Measurements from ENCODE around the gene FSHB. TPM values are rescaled to one million over a fixed set of nuclear protein-coding genes. Genes with fewer than 3 reads are reported as not detected.

The FSHB gene
- total RNA-seq, 1 experiment from 2014 or later, result not detected

- no TSS peak for BruUV-seq (replicated peaks)
- intact Hi-C loops (cut with micrococcal nuclease; ENCODE audit: unreplicated experiment), result no loop called here
- DNase-seq (ENCODE audit: low read depth, low spot score) (no peak), ATAC-seq (no peak)
- H3K36me3 ChIP-seq (ENCODE audit: control insufficient read depth, insufficient read depth, low read length), result no peaks in the 10 kb centered on the region
- H3K4me1 ChIP-seq (ENCODE audit: control insufficient read depth, insufficient read depth, low read length), result no peaks in the 10 kb centered on the region
- H3K27ac ChIP-seq (ENCODE audit: low read length), result no peak overlapping the region
- no peaks in the 10 kb centered on the region for H3K27me3 ChIP-seq (ENCODE audit: control insufficient read depth, insufficient read depth, low read length)
- TF ChIP-seq CTCF (IDR thresholded peaks at IDR 0.05) (no peak), SIN3A (IDR thresholded peaks at IDR 0.05; ENCODE audit: borderline replicate concordance, insufficient read depth, low read depth, low read length) (no peak), REST (IDR thresholded peaks at IDR 0.05; ENCODE audit: insufficient read depth in 1 of 2, low read depth in 2 of 2, low read length in 1 of 2) (no peak), TCF7L2 (IDR thresholded peaks at IDR 0.05; ENCODE audit: low read depth, low read length) (no peak), POLR2AphosphoS5 (IDR thresholded peaks at IDR 0.05; ENCODE audit: low read depth, low read length) (no peak)
- ChIA-PET POLR2A (no interaction called here), CTCF (no interaction called here)
- H3K4me3 ChIP-seq (ENCODE audit: low read depth in 2 of 2, low read length in 2 of 2), result no peak overlapping the region
- no peaks in the 10 kb centered on the region for H3K9me3 ChIP-seq (ENCODE audit: control insufficient read depth, insufficient read depth, low read depth, low read length)
- in situ Hi-C loops (cut with HindIII; ENCODE audit: low pct_unique_long_range_greater_than_20kb, low sequenced_read_pairs), result no loop called here
Measured at GRCh38 chr11:30245621-30246020, 14.8 kb downstream of the FSHB start.

GRCh38 chr11:30254307-30255298, 23.8 kb downstream of the FSHB start:
- no peak for ATAC-seq
- CTCF ChIA-PET, result no interaction called here
- H3K4me1 ChIP-seq (ENCODE audit: control insufficient read depth, insufficient read depth, low read length), result no peaks in the 10 kb centered on the region
- H3K9me3 ChIP-seq (ENCODE audit: control insufficient read depth, insufficient read depth, low read depth, low read length), result no peaks in the 10 kb centered on the region
- no peaks in the 10 kb centered on the region for H3K27me3 ChIP-seq (ENCODE audit: control insufficient read depth, insufficient read depth, low read length)
- TF ChIP-seq SIN3A (IDR thresholded peaks at IDR 0.05; ENCODE audit: borderline replicate concordance, insufficient read depth, low read depth, low read length) (no peak), POLR2AphosphoS5 (IDR thresholded peaks at IDR 0.05; ENCODE audit: low read depth, low read length) (no peak), TCF7L2 (IDR thresholded peaks at IDR 0.05; ENCODE audit: low read depth, low read length) (no peak), CTCF (IDR thresholded peaks at IDR 0.05) (no peak), REST (IDR thresholded peaks at IDR 0.05; ENCODE audit: insufficient read depth in 1 of 2, low read depth in 2 of 2, low read length in 1 of 2) (no peak)
- no TSS peak for BruUV-seq (replicated peaks)
- no peak for DNase-seq (ENCODE audit: low read depth, low spot score)
- H3K27ac ChIP-seq (ENCODE audit: low read length), result no peak overlapping the region
- no peak overlapping the region for H3K4me3 ChIP-seq (ENCODE audit: low read depth in 2 of 2, low read length in 2 of 2)
- no peaks in the 10 kb centered on the region for H3K36me3 ChIP-seq (ENCODE audit: control insufficient read depth, insufficient read depth, low read length)
- POLR2A ChIA-PET, result no interaction called here
- in situ Hi-C loops (cut with HindIII; ENCODE audit: low pct_unique_long_range_greater_than_20kb, low sequenced_read_pairs) (no loop called here), intact Hi-C loops (cut with micrococcal nuclease; ENCODE audit: unreplicated experiment) (no loop called here)

All from Panc1 (cell line).